Ishikawa (cell line): ENCODE measurements around the gene CD300C.

Experiments used
- EGR1 ChIP-seq: IDR thresholded peaks from 2 replicates; pipeline ENCODE4 v1.6.1; 2012
- EP300 ChIP-seq: IDR thresholded peaks from 2 replicates; pipeline ENCODE4 v1.6.1; 2012; ENCODE audit warnings: borderline replicate concordance
- FOXM1 ChIP-seq: IDR thresholded peaks from 2 replicates; pipeline ENCODE4 v1.6.1; 2012; ENCODE audit warnings: low read depth, borderline replicate concordance
- RAD21 ChIP-seq: IDR thresholded peaks from 2 replicates; pipeline ENCODE4 v1.6.1; 2012; ENCODE audit warnings: low read depth
- REST ChIP-seq: IDR thresholded peaks from 2 replicates; pipeline ENCODE4 v1.6.1; 2012; ENCODE audit warnings: low read depth, mild to moderate bottlenecking
- TAF1 ChIP-seq: IDR thresholded peaks from 2 replicates; pipeline ENCODE4 v1.6.1; 2012; ENCODE audit warnings: low read depth, mild to moderate bottlenecking
- TCF12 ChIP-seq: IDR thresholded peaks from 2 replicates; pipeline ENCODE4 v1.6.1; 2012; ENCODE audit warnings: low read depth
- TEAD4 ChIP-seq: IDR thresholded peaks from 2 replicates; pipeline ENCODE4 v1.6.1; 2012
- USF1 ChIP-seq: IDR thresholded peaks from 2 replicates; pipeline ENCODE4 v1.6.1; 2012
- YY1 ChIP-seq: IDR thresholded peaks from 2 replicates; pipeline ENCODE4 v1.6.1; 2012; ENCODE audit warnings: low read depth
- ZBTB7A ChIP-seq: IDR thresholded peaks from 2 replicates; pipeline ENCODE4 v1.6.1; 2012; ENCODE audit warnings: low read depth

Gene CD300C

GRCh38 chr17:74497471-74497870 lies 48.4 kb downstream of the CD300C start:
- TF ChIP-seq USF1 (no peak), TEAD4 (no peak), REST (no peak), FOXM1 (no peak), YY1 (no peak), EGR1 (no peak)

- TF ChIP-seq TAF1 = no peak
- peak; percentile 88 for TF ChIP-seq RAD21
These were observed 52.5 kb downstream of the CD300C start for GRCh38 chr17:74493331-74493833.

GRCh38 chr17:74491626-74492025 lies 54.3 kb downstream of the CD300C start:
- TF ChIP-seq TAF1 (no peak), RAD21 (no peak), USF1 (no peak), YY1 (no peak), EGR1 (no peak), TCF12 (no peak), ZBTB7A (no peak), TEAD4 (no peak), EP300 (no peak)
